ENCODE data around the gene SAGE1. TPM values are rescaled to one million over a fixed set of nuclear protein-coding genes. Genes with fewer than 3 reads are reported as not detected.
"Not testable (repeated sequence)": the region's sequence is repeated elsewhere in the genome, so short reads cannot be mapped to it uniquely, and the experiment has no call there.

Gene SAGE1, protein sequence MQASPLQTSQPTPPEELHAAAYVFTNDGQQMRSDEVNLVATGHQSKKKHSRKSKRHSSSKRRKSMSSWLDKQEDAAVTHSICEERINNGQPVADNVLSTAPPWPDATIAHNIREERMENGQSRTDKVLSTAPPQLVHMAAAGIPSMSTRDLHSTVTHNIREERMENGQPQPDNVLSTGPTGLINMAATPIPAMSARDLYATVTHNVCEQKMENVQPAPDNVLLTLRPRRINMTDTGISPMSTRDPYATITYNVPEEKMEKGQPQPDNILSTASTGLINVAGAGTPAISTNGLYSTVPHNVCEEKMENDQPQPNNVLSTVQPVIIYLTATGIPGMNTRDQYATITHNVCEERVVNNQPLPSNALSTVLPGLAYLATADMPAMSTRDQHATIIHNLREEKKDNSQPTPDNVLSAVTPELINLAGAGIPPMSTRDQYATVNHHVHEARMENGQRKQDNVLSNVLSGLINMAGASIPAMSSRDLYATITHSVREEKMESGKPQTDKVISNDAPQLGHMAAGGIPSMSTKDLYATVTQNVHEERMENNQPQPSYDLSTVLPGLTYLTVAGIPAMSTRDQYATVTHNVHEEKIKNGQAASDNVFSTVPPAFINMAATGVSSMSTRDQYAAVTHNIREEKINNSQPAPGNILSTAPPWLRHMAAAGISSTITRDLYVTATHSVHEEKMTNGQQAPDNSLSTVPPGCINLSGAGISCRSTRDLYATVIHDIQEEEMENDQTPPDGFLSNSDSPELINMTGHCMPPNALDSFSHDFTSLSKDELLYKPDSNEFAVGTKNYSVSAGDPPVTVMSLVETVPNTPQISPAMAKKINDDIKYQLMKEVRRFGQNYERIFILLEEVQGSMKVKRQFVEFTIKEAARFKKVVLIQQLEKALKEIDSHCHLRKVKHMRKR
- polyA plus RNA-seq (2013, experiment 1 of 2) = not detected
- not detected for polyA plus RNA-seq (2013, experiment 2 of 2)

DNA sequence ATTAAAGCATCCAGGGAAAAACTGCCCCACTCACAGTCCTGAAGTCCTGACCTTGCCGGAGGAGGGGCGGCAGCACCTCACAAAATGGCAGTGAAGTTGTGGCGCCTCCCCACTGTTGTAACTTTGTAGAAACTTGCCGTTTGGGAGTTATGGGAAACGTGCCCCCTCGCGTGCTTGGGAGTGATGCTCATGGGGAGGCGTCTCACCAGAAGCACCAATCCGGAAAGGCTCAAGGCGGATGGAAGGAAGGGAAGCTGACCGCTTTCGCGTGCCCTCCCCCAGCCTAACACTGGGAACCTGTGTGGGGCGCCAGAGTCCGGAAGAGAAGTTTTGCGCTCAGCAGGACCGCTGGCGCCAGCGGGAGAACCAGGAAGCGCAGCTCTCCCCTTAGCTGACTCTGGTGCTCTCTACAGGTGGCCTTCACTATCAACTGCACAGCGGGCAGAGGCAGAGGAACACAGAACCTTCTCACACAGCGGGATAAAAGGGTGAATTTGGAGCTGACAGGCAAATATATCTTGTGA is at the start of gene SAGE1, which contains the start of gene CT45A10:
TSS of gene SAGE1 (plus strand) at position 423 of the 524 bp plus-strand sequence. CDS start 2,527 bp downstream, outside the sequence.
TSS of gene CT45A10 (minus strand) at position 151 of the 524 bp plus-strand sequence. CDS start 8,100 bp downstream, outside the sequence.
- Histone ChIP-seq H3K4me1 (ENCODE audit: control insufficient read depth, insufficient read depth, low read length, poor library complexity, severe bottlenecking) (no peaks in the 10 kb centered on the region), H3K9me3 (ENCODE audit: control insufficient read depth, low read length) (no peaks in the 10 kb centered on the region), H3K4me3 (ENCODE audit: extremely low read depth, insufficient read depth, low read length, poor library complexity, severe bottlenecking) (no peak within 1 kb of the TSS), H3K27ac (ENCODE audit: low read depth, low read length, severe bottlenecking) (no peak within 1 kb of the TSS), H3K36me3 (ENCODE audit: control insufficient read depth, insufficient read depth, low read length) (no peaks in the 10 kb centered on the region)
- 76 to 83% methylated on average over 6 to 7 of the region's 22 CpGs for WGBS, 2 experiments (ENCODE audit: insufficient coverage in 2 of 2)

DNA sequence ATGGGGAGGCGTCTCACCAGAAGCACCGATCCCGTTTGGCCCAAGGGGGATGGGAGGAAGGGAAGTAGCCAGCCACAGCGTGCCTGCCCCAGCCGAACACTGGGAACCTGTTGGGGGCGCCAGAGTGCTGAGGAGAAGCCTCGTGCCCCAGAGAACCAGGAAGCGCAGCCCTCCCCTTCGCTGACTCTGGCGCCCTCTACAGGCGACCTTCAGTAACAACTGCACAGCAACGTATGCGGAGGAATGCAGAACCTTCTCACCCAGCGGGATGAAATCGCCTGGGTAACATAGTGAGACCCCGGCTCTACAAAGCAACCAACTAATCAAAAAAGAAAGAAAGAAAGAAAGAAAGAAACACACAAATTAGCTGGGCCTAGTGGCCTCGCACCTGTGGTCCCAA is 39.1 kb upstream of the SAGE1 start, which contains the start of gene CT45A8:
TSS of gene CT45A8 (minus strand) at position 101 of the 400 bp plus-strand sequence. CDS start 3,755 bp downstream, outside the sequence.
- not testable (repeated sequence) for H3K4me3 ChIP-seq (ENCODE audit: extremely low read depth, insufficient read depth, low read length, poor library complexity, severe bottlenecking); H3K9me3 ChIP-seq (ENCODE audit: control insufficient read depth, low read length); H3K4me1 ChIP-seq (ENCODE audit: control insufficient read depth, insufficient read depth, low read length, poor library complexity, severe bottlenecking); H3K36me3 ChIP-seq (ENCODE audit: control insufficient read depth, insufficient read depth, low read length); H3K27ac ChIP-seq (ENCODE audit: low read depth, low read length, severe bottlenecking)
- WGBS, 2 experiments (ENCODE audit: insufficient coverage in 2 of 2) = no CpG with 5 or more reads among the region's 17 CpGs

DNA sequence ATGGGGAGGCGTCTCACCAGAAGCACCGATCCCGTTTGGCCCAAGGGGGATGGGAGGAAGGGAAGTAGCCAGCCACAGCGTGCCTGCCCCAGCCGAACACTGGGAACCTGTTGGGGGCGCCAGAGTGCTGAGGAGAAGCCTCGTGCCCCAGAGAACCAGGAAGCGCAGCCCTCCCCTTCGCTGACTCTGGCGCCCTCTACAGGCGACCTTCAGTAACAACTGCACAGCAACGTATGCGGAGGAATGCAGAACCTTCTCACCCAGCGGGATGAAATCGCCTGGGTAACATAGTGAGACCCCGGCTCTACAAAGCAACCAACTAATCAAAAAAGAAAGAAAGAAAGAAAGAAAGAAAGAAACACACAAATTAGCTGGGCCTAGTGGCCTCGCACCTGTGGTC is 21.8 kb upstream of the SAGE1 start, which contains the start of gene CT45A9:
TSS of gene CT45A9 (minus strand) at position 101 of the 400 bp plus-strand sequence. CDS start 3,751 bp downstream, outside the sequence.
- not testable (repeated sequence) for H3K36me3 ChIP-seq (ENCODE audit: control insufficient read depth, insufficient read depth, low read length); H3K4me1 ChIP-seq (ENCODE audit: control insufficient read depth, insufficient read depth, low read length, poor library complexity, severe bottlenecking); H3K27ac ChIP-seq (ENCODE audit: low read depth, low read length, severe bottlenecking); H3K4me3 ChIP-seq (ENCODE audit: extremely low read depth, insufficient read depth, low read length, poor library complexity, severe bottlenecking); H3K9me3 ChIP-seq (ENCODE audit: control insufficient read depth, low read length)
- WGBS, 2 experiments (ENCODE audit: insufficient coverage in 2 of 2) = no CpG with 5 or more reads among the region's 17 CpGs

DNA sequence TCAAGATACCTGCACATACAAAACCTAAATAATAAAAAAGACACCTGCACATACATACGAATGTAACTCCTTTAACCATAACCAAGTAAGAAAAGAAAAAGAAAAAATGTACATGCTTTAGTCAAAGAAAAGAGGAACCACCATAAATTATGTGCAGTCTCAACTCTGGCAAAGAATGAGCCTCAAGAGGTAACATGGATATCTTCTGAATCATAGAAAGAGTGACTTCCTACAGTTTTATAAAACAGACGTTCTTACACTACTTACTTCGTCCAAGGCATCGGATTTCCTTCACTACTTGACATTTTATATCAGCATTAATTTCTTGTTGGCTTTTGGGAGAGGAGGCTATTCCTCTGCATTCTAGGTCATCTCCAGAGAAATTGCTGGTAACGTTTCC is 10.8 kb upstream of the SAGE1 start:
- WGBS, 2 experiments (ENCODE audit: insufficient coverage in 2 of 2) = no CpG with 5 or more reads among the region's 5 CpGs

DNA sequence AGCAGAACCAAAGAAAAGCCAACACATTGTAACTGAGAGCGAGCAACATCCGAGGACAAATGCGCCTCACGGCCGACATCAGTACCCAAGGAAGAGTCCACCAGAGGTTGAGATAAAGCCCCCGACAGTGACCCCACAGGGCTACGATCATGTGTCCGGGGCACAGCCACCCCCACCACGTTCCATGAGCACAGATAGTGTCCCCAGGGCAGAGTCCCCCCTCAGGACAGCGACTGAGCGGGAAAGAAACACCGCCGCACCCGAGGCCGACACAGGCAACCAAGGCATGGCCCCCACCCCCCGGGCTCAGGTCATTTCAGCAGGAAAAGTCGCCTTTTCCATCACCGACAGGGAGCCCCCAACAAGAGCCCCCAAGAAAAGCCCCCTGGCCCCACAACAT is 5.3 kb upstream of the SAGE1 start:
- not testable (repeated sequence) for H3K27ac ChIP-seq (ENCODE audit: low read depth, low read length, severe bottlenecking); H3K36me3 ChIP-seq (ENCODE audit: control insufficient read depth, insufficient read depth, low read length); H3K4me1 ChIP-seq (ENCODE audit: control insufficient read depth, insufficient read depth, low read length, poor library complexity, severe bottlenecking); H3K4me3 ChIP-seq (ENCODE audit: extremely low read depth, insufficient read depth, low read length, poor library complexity, severe bottlenecking); H3K9me3 ChIP-seq (ENCODE audit: control insufficient read depth, low read length)
- WGBS, 2 experiments (ENCODE audit: insufficient coverage in 2 of 2) = 100% methylated on average over 1 to 3 of the region's 18 CpGs

More for the DNA sequence above, 10.8 kb upstream of the SAGE1 start:
- not testable (repeated sequence) for H3K36me3 ChIP-seq (ENCODE audit: control insufficient read depth, insufficient read depth, low read length); H3K4me3 ChIP-seq (ENCODE audit: extremely low read depth, insufficient read depth, low read length, poor library complexity, severe bottlenecking); H3K27ac ChIP-seq (ENCODE audit: low read depth, low read length, severe bottlenecking); H3K9me3 ChIP-seq (ENCODE audit: control insufficient read depth, low read length); H3K4me1 ChIP-seq (ENCODE audit: control insufficient read depth, insufficient read depth, low read length, poor library complexity, severe bottlenecking)

DNA sequence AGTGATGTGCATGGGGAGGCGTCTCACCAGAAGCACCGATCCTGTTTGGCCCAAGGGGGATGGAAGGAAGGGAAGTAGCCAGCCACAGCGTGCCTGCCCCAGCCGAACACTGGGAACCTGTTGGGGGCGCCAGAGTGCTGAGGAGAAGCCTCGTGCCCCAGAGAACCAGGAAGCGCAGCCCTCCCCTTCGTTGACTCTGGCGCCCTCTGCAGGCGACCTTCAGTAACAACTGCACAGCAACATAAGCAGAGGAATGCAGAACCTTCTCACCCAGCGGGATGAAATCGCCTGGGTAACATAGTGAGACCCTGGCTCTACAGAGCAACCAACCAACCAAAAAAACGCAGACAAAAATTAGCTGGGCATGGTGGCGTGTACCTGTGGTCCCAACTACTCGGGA is 4.5 kb upstream of the SAGE1 start:
- WGBS, 2 experiments (ENCODE audit: insufficient coverage in 2 of 2) = 100% methylated on average over 1 of the region's 15 CpGs; no CpG with 5 or more reads in 1 of the 2 experiments
- H3K4me3 ChIP-seq (ENCODE audit: extremely low read depth, insufficient read depth, low read length, poor library complexity, severe bottlenecking); H3K36me3 ChIP-seq (ENCODE audit: control insufficient read depth, insufficient read depth, low read length); H3K9me3 ChIP-seq (ENCODE audit: control insufficient read depth, low read length); H3K4me1 ChIP-seq (ENCODE audit: control insufficient read depth, insufficient read depth, low read length, poor library complexity, severe bottlenecking); H3K27ac ChIP-seq (ENCODE audit: low read depth, low read length, severe bottlenecking): not testable (repeated sequence)

DNA sequence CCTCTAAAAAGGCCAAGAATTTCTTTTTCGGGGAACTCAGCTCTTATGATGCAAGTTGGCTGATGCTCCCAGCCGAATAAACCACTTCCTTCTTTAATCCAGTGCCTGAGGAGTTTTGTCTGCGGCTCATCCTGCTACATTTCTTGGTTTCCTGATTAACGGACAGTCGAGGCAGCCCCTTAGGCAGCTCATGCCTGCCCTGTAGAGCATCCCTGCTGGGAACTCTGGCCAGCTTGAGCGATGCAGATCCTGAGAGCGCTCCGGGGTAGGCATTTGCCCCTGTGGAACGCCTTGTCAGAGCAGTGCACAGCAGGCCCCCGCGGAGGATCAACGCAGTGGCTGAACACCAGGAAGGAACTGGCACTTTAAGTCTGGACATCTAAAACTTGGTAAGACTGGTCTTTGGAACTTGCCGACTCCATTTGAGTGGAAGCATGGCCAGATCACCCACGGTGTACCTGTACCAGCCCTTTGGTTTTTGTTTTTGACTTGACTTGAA is 3.4 kb upstream of the SAGE1 start:
- Histone ChIP-seq H3K4me3 (ENCODE audit: extremely low read depth, insufficient read depth, low read length, poor library complexity, severe bottlenecking) (no peak overlapping the region), H3K9me3 (ENCODE audit: control insufficient read depth, low read length) (no peaks in the 10 kb centered on the region), H3K36me3 (ENCODE audit: control insufficient read depth, insufficient read depth, low read length) (no peaks in the 10 kb centered on the region), H3K27ac (ENCODE audit: low read depth, low read length, severe bottlenecking) (no peak overlapping the region), H3K4me1 (ENCODE audit: control insufficient read depth, insufficient read depth, low read length, poor library complexity, severe bottlenecking) (no peaks in the 10 kb centered on the region)
- 91% methylated on average over 8 of the region's 14 CpGs; no CpG with 5 or more reads in 1 of the 2 experiments for WGBS, 2 experiments (ENCODE audit: insufficient coverage in 2 of 2)

DNA sequence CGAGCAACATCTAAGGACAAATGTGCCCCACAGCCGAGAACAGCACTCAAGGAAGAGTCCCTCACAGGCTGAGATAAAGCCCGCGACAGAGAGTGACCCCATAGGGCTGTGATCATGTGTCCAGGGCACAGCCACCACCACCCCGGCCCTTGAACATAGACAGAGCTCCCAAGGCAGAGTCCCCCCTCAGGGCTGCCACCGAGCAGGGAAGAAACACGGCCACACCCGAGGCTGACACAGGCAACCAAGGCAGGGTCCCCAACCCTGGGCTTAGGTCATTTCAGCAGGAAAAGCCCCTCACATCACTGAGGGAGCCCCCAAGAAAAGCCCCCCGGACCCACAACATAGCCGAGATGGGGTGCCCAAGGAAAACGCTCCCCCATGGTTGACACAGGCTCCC is 735 bp upstream of the SAGE1 start:
- no peak overlapping the region for H3K4me3 ChIP-seq (ENCODE audit: extremely low read depth, insufficient read depth, low read length, poor library complexity, severe bottlenecking)
- H3K4me1 ChIP-seq (ENCODE audit: control insufficient read depth, insufficient read depth, low read length, poor library complexity, severe bottlenecking) = no peaks in the 10 kb centered on the region
- no peak overlapping the region for H3K27ac ChIP-seq (ENCODE audit: low read depth, low read length, severe bottlenecking)
- WGBS, 2 experiments (ENCODE audit: insufficient coverage in 2 of 2) = 80 to 90% methylated on average over 2 to 3 of the region's 11 CpGs
- no peaks in the 10 kb centered on the region for H3K36me3 ChIP-seq (ENCODE audit: control insufficient read depth, insufficient read depth, low read length)
- H3K9me3 ChIP-seq (ENCODE audit: control insufficient read depth, low read length) = no peaks in the 10 kb centered on the region

DNA sequence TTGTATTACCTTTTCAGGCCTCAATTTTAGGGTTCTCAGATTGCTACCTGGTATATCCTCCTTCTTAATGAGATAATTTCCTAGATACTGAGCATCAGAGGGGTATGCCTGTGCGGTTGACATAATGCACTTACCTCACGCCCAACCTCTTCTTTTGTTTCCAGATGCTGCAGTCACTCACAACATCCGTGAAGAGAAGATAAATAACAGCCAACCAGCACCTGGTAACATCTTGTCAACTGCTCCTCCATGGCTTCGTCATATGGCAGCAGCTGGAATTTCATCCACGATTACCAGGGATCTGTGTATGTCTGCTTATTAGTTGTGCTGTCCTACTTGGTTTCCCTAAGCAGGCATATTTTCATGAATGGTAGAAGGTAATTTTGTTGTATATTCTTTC is 16.7 kb downstream of the SAGE1 start:
- H3K4me1 ChIP-seq (ENCODE audit: control insufficient read depth, insufficient read depth, low read length, poor library complexity, severe bottlenecking) = no peaks in the 10 kb centered on the region
- H3K27ac ChIP-seq (ENCODE audit: low read depth, low read length, severe bottlenecking) = no peak overlapping the region
- H3K36me3 ChIP-seq (ENCODE audit: control insufficient read depth, insufficient read depth, low read length) = no peaks in the 10 kb centered on the region
- WGBS, 2 experiments (ENCODE audit: insufficient coverage in 2 of 2) = no CpG with 5 or more reads among the region's 5 CpGs
- no peak overlapping the region for H3K4me3 ChIP-seq (ENCODE audit: extremely low read depth, insufficient read depth, low read length, poor library complexity, severe bottlenecking)
- no peaks in the 10 kb centered on the region for H3K9me3 ChIP-seq (ENCODE audit: control insufficient read depth, low read length)

DNA sequence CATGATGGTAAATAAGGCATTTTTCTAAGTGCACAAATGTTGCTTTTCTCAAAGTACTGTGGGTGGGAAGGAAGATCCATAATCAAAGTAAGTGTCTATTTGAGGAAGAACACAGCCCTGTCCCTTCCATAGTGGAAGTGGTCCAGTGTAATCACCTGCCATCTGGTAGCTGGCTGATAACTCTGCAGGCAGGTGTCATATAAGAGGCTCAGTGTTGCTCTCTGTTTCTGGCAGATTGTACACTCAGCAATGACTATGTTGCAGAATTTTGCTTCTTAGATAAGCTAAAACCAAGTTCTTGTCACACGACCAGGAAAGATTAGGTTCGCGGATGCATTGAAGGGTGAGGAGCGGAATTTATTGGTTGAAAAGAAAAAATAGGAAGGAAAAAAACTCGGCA is 20.9 kb downstream of the SAGE1 start:
- Histone ChIP-seq H3K4me1 (ENCODE audit: control insufficient read depth, insufficient read depth, low read length, poor library complexity, severe bottlenecking) (no peaks in the 10 kb centered on the region), H3K9me3 (ENCODE audit: control insufficient read depth, low read length) (no peaks in the 10 kb centered on the region), H3K27ac (ENCODE audit: low read depth, low read length, severe bottlenecking) (no peak overlapping the region), H3K36me3 (ENCODE audit: control insufficient read depth, insufficient read depth, low read length) (no peaks in the 10 kb centered on the region), H3K4me3 (ENCODE audit: extremely low read depth, insufficient read depth, low read length, poor library complexity, severe bottlenecking) (no peak overlapping the region)
- WGBS, 2 experiments (ENCODE audit: insufficient coverage in 2 of 2) = 90% methylated on average over 4 of the region's 5 CpGs; no CpG with 5 or more reads in 1 of the 2 experiments
